LHCN-M2 (cell line): Measurements from ENCODE around the gene IL9R. TPM values are rescaled to one million over a fixed set of nuclear protein-coding genes. Genes with fewer than 3 reads are reported as not detected.
A peak's percentile ranks its signal among the peaks of the same experiment; 100 is the strongest.
"Not testable (repeated sequence)": the region's sequence is repeated elsewhere in the genome, so short reads cannot be mapped to it uniquely, and the experiment has no call there.

Experiments
- DNase-seq: peaks from one replicate; pipeline ENCODE4 v3.0.0-alpha.2; 2012; ENCODE audit warnings: low read depth
- polyA plus RNA-seq: library from polyadenylated mRNA; unstranded; fragments of >200 nt; gene quantifications from one replicate; pipeline ENCODE4 v1.2.1, GENCODE V29; 2012; ENCODE audit warnings: missing spikeins
- total RNA-seq: library from RNA; depleted of rRNA; stranded (reverse); fragments of >200 nt; gene quantifications from 2 replicates; pipeline ENCODE4 v1.2.3, GENCODE V29; 2014; rRNA removed

Gene IL9R, protein sequence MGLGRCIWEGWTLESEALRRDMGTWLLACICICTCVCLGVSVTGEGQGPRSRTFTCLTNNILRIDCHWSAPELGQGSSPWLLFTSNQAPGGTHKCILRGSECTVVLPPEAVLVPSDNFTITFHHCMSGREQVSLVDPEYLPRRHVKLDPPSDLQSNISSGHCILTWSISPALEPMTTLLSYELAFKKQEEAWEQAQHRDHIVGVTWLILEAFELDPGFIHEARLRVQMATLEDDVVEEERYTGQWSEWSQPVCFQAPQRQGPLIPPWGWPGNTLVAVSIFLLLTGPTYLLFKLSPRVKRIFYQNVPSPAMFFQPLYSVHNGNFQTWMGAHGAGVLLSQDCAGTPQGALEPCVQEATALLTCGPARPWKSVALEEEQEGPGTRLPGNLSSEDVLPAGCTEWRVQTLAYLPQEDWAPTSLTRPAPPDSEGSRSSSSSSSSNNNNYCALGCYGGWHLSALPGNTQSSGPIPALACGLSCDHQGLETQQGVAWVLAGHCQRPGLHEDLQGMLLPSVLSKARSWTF
- total RNA-seq: 0.13 TPM in 1 of 2 replicates, not detected in the other
- not detected for polyA plus RNA-seq

DNA sequence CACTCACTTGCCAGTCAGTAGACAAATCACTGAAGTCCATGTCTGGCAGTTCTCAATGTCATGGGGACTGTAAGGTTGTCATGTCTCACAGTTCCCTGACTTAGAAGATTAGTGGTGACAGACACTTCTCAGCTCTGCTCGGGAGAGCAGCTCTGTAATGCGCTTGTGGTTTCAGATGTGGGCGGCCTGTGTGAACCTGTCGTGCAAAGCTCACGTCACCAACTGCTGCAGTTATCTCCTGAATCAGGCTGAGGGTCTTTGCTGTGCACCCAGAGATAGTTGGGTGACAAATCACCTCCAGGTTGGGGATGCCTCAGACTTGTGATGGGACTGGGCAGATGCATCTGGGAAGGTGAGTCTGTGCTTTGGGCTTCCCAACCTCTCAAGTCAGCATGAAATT is at the start of gene IL9R:
TSS of gene IL9R (plus strand) at position 261 of the 400 bp plus-strand sequence. CDS start at position 325, 64 bp downstream.
- DNase-seq: no peak

DNA sequence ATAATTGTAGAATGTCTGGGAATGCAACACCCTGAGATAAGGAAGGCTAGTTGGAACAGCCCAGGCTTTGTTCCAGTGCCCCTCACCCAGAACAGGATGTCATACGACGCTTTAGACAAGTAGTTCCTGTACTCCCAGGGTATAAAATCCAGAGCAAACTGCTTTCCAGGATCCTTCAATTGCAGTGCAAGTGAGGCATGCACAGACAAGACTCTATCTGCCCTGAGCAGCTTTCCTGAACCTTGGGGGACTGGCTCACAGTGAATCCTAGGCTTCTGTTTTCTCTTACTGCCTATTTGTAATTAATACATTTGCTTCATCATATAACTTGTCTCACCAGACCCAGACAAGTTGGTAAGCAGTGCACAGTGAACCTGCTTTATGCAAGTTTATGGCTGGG is 48.4 kb upstream of the IL9R start:
- no peak for DNase-seq

DNA sequence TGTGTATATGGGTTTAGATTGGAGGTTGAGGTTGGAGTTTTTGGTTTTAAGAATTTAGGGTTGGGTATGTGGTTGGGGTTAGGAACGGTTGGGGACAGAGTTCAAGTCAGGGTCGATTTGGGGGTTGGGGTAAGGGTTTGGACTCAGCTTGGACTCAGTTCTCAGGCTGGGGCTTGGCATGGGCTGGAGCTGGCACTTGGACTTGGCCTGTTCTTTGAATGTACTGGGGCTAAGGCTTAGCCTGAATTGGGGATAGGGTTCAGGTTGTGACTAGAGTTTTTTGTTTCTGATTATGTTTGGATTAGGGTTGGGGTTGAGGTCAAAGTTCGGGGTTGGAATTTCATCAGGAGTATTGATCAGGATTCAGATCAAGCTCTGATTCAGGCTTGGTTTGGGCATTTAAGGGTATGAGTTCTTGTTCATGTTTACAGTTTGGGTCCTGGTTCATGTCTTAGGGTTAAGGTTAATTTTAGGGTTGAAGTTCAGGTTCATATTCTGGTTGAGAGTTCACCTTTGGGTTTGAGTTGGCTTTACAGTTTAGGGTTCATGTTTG is 46.2 kb upstream of the IL9R start:
- DNase-seq: no peak

DNA sequence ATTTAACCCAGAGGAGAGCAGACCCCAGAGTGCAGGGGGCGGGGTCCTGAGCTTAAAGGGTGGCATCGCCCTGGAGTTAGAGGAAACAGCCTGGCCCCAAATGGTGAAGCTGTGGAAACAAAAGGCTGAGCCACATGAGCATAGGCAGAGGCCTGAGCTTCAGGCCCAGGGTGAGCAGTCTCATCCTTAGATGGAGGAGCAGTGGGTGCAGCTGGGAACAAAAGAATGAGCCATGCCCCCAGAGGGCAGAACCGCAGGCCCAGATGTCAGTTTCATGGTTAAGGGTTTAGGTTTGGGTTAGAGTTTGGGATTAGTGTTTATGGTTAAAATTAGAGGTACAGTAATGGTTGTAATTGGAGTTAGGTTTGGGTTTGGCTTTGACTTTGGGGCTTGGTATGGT is 44.4 kb upstream of the IL9R start:
- no peak for DNase-seq

DNA sequence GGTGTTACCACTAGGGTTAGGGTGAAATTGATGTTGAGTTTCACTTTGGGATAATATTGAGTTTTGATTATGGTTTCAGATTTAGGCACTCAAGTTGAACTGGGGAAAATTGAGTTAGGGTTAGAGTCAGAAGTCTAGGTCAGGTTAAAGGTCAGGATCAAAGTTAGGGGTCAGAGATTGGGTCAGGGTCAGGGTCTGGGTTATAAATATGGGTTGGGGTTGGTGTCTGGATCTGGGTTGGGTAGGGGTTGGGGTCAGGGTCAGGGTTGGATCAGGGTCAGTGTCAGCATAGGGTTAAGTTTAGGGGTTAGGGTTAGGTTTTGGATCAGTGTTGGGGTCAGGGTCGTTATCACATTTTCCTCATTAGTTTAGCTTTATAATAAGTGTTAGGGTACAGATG is 42.7 kb upstream of the IL9R start:
- no peak for DNase-seq

DNA sequence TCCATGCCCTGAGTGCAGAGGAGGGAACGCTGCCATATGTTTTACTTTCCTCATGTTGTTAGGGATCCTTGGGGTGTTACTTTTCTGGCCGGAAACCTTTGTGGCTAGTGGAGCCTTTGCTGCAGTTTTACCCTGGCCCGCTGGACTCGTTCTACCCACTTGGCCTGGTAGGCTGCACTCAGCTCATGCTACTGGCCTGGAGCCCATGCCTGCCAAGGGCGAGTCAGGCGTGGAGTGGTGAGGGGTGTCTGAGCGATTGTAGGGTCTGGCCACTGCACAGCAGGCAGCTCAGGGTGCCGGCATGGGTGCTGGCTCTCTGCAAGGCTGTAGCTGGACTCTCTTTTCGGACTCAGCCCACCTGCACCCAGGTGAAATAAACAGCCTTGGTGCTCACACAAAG is 41.4 kb upstream of the IL9R start:
- DNase-seq: no peak

DNA sequence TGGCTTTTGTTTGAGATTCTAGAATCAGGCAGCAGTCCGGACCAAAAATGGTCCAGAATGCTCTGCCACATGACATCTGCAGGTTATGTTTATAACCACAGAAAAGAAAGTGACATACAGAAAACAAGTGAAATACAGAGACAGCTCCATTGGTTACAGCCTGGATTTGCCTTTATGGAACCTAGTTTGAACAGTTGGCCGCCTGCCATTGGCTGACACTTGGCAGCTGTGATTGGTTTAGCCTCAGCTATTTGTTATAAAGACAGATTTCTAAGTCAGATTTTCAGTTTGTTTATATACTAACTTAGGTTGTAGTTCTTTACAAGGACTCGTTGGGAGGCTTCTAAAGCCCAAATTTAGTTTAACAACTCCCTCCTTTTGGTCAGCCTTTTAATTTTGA is 40.8 kb upstream of the IL9R start:
- no peak for DNase-seq

DNA sequence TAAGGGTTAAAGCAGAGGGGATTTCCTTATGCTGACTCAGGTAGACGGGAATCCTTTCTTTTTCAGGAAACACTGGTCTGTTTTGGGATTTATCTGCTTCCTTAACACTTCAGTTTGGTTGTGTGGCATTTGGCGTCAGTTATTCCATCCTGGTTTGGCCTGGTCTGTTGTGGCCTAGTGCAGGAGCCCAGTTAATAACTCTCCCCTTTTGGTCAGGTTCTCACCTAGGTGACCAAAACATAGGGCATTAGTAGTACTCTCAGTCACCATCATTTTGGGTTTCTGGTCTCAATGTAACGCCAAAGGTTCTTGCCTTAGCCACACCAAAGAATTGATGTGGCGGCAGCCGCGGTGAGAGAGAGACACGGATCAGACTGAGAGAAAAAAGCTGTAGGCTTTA is 39.7 kb upstream of the IL9R start:
- no peak for DNase-seq

DNA sequence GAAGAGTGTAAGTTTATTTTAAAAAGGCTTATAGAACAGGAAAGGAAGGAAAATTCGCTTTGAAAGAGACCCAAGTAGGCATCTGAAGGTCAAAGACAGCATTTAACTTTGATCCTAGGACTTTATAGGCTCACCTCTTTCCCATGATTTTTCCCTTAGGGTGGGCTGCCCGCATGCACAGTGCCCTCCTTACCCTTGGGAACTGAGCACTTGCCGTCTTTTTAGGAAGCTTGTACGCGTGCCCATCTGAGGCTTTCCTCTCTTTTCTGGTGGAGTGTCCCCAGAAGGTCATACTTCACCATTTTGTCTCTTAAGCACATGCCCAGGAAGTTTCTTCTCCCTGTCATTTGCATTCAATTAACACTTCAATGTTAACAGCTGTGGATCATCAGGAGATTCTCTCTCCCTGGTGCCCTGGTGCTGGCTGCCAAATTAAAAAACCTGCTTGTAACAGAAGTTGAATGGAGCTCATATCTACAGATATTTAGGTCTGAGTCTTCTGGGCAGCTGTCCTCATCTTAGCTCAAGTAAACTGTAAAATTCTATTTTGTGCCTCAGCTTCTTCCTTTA is 38.4 kb upstream of the IL9R start:
- no peak for DNase-seq

DNA sequence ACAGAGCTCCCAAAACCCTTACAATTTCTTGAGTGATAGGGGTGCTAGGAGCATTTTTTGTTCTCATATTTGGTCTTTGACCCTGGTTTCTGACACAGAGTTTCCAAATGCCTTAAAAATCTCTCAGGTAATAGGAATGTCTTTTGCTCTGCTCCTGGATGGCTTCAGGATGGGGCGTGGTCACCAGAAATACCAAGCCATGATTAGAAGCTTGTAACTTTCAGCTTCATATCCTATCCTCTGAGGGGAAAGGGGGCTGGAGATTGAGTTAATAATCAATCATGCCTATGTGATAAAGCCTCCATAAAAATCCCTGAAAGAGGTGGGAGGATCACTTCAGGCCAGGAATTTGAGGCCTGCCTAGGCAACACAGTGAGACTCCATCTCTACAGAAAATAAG is 34.6 kb upstream of the IL9R start:
- no peak for DNase-seq

DNA sequence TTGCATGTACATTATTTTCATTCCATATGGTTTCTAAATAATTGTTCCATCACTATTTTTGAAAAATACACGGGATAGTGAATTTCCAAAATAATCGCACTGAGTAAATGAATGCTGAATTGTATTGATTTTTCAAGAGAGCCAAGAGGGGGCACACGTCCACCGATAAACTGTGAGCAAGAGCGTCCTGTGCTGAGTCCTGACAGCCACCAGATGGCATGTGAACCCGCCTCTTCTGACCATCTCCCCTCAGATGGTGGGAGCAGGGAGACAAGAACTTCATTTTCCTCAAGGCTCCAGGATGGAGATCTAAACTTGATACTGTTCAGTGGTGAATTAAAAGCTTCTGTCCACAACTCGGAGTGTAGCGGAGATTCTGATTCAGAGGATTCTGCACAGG is 30.6 kb upstream of the IL9R start:
- peak; percentile 19 for DNase-seq

DNA sequence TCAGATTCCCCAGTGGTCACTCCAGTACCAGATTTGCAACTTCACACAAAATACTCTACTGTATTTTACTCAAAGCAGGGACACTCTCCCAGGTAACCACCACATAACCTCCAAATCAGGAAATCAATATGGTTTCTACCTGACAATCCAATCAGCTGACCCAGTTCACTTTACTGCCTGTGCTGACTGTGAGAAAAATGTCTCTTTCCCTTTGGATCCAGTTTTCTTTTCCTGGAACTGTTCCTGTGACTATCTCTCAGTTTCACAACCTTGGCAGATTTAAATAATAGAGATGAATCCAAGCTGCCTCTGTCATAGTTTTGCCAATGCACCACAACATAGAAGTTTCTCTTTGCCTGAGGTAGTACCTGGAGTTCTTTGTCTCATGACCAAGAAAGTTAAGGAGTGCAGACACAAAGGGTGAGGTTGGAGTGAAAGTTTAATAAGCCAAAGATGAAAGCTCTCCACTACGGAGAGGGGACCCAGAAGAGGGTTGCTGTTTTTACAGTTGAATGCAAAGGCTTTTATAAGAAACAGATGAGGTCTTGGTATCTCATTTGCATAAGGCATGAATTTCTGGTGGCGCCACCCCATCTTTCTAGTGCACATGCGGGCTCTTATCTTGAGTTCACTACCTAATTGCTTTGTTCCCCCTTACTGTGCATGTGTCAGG is 29.7 kb upstream of the IL9R start:
- DNase-seq: no peak

DNA sequence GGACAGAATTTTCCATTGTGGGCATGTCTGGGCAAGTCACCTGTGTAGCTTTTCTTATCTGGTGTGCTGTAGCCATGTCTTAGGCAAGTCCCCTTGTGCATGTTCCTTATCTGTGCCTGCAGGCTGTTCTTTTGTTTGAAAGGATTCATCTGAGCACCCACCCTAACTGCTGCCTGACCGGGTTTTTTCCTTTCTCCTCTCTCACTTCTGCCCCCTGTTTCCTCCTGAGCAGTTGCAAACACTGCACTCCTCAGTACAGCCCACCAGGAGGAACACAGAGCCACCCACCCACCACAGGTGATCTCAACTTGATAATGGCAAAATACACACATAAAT is 29.2 kb upstream of the IL9R start:
- no peak for DNase-seq

DNA sequence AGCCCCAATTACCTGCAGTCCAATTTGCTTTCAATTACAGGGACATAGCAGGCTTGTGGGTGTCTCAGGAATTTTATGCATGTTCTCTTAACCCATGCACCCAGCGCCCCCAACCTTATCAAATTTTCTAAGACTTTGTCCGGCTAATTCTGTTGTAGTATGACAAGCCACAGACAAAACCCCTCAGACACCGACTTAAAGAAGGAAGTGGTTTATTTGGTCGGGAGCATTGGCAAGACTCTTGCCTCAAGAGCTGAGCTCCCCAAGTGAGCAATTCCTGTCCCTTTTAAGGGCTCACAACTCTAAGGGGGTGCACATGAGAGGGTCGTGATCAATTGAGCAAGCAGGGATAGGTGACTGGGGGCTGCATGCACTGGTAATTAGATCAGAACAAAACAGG is 28.7 kb upstream of the IL9R start:
- no peak for DNase-seq

DNA sequence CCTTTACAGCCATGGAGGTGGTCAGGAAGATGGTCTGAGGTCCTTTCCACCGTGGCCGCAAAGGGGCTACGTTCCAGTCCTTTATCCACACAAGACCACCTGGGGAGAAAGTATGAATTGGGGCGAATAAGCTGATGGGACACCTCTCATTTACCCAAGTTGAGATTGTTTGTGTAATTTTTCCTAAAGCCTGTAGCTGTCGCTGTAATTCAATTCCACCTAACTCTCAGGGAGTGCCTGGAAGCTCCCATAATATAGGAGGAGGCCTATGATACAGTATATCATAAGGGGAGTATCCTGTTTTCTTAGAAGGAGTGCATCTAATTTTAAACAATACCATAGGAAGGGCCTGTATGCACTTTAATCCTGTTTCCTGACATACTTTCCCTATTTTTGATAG is 25.8 kb upstream of the IL9R start:
- not testable (repeated sequence) for DNase-seq

DNA sequence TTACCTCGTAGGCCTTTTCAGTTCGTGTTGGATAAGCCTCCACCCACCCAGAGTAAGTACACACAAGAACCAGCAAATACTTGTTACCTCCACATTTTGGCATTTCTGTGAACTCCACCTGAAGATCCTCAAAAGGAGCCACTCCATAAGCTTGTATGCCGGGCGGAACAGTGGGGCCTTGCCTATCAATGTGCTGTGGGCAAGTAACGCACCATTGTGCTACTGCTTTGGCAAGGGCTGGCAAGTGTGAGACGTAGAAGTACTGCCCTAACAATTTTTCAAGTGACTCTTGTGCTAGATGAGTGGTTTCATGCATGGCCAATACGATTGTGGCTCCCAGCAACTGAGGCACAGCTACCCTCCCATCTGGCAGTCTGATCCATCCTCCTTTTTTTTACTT is 25.3 kb upstream of the IL9R start:
- not testable (repeated sequence) for DNase-seq

DNA sequence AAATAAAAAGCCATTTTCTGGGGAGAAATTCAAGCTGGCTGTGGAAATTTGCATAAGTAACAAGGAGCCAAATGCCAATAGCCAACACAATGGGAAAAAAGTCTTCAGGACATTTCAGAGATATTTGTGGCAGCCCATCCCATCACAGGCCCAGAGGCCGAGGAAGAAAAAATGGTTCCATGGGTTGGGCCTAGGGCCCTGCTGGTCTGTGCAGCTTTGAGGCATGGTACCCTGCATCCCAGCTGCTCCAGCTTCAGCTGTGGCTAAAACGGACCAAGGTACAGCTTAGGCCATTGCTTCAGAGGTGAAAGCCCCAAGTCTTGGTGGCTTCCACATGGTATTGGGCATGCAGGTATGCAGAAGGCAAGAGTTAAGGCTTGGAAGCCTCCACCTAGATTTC is 14.2 kb upstream of the IL9R start:
- no peak for DNase-seq

DNA sequence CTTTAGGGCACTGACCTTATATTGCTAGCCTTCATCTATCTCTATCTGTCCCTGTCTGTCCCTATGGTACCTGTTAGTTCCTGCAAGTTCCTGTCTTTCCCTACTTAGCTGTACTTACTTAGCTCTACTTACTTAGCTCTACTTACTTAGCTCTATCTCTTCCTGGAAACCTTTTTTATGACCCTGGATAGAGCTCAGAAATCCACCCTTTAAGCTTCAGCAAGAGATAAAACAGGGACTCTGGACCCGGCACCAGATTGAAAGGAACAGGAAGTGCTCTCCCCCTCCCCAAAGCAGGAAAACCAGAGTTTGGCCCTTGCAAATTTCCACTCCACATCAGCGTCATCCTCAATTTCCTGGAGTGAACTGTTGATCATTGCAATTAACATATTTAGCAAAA is 12.3 kb upstream of the IL9R start:
- no peak for DNase-seq

DNA sequence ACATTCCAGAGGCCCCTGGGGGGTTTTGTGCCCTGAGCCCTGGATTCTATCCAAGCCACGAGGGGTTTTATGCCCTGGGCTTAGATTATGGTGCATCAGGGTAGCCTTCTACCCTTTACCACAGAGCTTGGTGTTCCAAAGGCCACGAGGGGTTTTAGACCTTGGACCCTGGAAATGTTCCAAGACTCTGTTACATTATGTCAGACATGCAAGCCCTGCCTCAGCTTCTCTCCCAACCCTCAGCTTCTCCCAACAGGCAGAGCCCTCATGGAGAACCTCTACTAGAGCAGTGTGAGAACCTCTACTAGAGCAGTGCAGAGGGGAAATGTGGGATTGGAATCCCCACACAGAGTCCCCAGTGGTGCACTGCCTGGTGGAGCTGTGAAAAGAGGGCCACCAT is 10.5 kb upstream of the IL9R start:
- not testable (repeated sequence) for DNase-seq

DNA sequence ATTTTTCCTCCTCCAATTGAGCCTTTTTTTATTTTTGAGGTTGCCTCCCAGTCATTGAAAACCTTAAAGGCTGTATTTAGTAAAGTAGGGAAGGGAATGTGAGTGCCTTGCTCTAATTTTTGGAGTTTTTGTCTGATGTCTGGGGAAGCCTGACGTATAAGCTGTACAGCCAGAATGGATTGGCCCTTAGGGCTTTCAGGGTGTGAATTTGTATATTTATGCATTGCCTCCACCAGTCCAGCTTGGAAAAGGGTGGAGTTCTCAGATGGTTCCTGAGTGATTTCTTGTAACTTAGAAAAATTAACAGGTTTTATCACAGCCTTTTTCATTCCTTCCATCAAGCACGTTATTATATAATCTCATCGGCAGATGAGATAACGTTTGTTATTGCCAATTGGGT is 8.6 kb upstream of the IL9R start:
- DNase-seq: no peak

DNA sequence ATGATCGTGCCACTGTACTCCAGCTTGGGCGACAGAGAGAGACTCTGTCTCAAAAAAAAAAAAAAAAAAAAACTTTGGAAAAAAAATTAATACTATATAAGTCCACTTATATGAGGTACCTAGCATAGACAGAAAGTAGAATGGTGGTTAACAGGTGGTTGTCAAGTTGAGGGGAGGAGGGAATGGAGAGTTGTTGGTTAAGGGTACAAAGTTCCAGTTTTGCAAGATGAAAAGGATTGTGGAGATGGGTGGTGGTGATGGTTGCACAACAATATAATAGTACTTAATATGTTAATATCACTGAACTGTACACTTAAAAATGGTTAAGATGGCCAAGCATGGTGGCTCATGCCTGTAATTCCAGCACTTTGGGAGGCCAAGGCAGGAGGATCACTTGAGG is 4.1 kb upstream of the IL9R start:
- DNase-seq: no peak

DNA sequence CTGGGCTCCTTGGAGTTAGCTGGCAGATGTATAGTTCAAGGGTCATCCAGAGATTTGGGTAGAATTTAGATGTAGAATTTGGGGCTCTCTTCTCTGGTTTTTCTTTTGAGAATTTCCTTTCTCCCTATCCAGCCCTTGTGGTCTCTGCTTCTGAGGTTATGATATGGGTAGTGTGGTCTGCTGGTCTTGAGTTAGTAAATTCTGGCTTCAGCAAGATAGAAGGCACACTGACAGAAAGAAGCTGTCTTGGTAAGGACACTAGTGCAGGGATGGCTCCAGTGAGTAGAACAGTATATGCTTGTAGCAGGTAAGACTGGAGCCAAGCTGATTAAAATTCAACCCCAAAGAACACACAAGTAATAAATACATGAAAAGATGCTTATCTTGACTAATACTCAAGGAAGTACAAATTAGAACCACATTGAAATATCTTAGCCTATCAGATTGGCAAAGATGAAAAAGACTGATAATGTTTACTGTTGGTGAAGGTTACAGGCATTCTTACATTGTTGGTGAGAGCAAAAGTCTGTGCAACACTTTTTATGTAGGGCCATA is 2.1 kb upstream of the IL9R start:
- no peak for DNase-seq
